GM12873 (cell line): ENCODE results near the gene LIPN.

Experiments used
- TF ChIP-seq, protein P1 (sequence below): IDR thresholded peaks from 2 replicates; pipeline ENCODE4 v1.5.1; 2012; ENCODE audit warnings: low read depth, mild to moderate bottlenecking, moderate library complexity, low read length, control low read depth; ENCODE audit not compliant: insufficient read depth; ENCODE audit errors: missing control alignments

LIPN gene, protein sequence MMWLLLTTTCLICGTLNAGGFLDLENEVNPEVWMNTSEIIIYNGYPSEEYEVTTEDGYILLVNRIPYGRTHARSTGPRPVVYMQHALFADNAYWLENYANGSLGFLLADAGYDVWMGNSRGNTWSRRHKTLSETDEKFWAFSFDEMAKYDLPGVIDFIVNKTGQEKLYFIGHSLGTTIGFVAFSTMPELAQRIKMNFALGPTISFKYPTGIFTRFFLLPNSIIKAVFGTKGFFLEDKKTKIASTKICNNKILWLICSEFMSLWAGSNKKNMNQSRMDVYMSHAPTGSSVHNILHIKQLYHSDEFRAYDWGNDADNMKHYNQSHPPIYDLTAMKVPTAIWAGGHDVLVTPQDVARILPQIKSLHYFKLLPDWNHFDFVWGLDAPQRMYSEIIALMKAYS

DNA sequence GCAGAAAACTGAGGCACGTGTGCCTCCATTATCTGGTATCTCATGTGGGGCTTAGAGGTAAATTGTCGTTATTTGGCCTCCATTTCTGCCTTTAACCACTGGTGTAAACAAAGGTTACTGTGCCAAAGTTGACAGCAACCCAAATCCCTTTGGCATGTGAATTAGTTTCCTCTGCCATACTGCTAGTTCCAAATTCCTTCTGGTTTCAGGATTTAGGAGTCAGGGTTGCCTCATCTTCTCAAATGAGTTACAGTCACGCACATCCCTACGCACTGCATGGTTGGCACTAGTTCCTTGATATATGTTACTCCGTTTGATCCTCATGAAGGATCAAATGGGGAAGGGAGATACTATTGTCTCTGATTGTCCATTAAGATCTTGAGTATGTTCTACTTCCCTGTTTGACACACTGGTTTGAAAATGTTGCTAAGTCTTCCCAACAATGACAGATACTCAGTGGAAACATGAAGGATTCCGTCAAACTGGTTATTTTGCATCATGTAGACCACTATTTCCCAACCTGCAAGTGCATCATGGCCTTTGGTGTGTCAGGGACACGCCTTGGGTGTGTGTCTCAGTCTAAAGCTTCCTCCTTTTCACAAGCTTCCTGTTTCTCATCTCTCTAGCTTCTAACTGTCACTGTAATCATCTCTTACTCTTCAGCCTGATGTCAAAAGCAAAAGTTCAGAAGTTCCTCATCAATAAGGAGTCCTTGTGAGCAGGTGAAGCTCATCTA, at the start of gene LIPN:
Gene LIPN (plus strand): TSS at position 655 of the 736 bp plus-strand sequence. CDS start 1,386 bp downstream, outside the sequence.
- TF ChIP-seq, protein P1, sequence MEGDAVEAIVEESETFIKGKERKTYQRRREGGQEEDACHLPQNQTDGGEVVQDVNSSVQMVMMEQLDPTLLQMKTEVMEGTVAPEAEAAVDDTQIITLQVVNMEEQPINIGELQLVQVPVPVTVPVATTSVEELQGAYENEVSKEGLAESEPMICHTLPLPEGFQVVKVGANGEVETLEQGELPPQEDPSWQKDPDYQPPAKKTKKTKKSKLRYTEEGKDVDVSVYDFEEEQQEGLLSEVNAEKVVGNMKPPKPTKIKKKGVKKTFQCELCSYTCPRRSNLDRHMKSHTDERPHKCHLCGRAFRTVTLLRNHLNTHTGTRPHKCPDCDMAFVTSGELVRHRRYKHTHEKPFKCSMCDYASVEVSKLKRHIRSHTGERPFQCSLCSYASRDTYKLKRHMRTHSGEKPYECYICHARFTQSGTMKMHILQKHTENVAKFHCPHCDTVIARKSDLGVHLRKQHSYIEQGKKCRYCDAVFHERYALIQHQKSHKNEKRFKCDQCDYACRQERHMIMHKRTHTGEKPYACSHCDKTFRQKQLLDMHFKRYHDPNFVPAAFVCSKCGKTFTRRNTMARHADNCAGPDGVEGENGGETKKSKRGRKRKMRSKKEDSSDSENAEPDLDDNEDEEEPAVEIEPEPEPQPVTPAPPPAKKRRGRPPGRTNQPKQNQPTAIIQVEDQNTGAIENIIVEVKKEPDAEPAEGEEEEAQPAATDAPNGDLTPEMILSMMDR: no peak

DNA sequence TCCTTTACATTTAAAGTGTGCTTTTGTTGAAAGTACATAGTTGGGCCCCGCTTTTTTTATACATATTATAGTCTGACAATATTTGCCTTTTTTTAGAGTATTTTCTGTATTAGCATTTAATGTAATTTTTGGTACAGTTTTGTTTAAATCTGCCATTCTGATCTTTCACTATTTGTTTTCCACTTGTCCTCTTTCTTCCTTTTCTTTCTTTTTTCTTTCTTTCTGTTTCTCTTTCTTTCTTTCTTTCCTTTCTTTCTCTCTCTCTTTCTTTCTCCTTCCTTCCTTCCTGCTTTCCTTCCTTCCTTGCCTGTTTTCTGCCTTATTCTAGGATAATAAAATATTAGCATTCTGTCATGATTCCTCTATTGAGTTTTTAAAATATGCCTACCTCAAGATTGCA, 44.3 kb upstream of the LIPN start:
- TF ChIP-seq, protein P1: no peak

- TF ChIP-seq, protein P1: no peak
Observed at GRCh38 chr10:88721392-88721791, 38.4 kb upstream of the LIPN start.

DNA sequence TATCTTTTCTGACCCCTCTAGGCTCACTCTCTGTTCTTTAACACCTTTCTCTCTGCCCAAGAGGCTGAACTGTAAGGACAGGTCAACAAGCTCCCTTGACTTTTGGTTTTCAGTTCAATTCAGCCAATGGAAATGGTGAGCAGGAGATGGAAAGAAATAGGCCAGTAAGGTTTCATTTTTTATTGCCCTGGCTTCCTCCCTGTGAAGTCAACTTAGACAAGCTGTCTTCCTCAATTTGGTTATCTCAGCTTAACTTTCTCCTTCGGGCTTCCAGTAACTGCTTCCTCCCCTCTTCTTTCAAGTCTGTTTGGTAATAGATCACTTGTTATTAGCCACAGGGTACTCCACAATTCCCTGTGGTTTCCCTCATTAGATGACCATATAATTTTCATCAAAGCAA, 34.0 kb upstream of the LIPN start:
- TF ChIP-seq, protein P1: no peak

- TF ChIP-seq, protein P1: peak; percentile 63
Observed at GRCh38 chr10:88728107-88728763, 31.6 kb upstream of the LIPN start.

DNA sequence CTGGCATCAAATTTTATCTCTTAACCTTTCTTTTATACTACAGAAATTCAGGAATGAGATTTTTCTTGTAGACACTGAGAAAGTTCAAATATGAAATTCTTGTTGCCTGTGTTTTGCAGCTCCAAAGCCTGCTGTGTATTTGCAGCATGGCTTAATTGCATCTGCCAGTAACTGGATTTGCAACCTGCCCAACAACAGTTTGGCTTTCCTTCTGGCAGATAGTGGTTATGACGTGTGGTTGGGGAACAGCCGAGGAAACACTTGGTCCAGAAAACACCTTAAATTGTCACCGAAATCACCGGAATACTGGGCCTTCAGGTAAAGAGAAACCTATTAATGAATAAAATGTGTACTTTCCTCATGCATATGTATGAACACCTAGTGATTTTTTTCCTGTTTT, 29.0 kb upstream of the LIPN start:
- TF ChIP-seq, protein P1: no peak

DNA sequence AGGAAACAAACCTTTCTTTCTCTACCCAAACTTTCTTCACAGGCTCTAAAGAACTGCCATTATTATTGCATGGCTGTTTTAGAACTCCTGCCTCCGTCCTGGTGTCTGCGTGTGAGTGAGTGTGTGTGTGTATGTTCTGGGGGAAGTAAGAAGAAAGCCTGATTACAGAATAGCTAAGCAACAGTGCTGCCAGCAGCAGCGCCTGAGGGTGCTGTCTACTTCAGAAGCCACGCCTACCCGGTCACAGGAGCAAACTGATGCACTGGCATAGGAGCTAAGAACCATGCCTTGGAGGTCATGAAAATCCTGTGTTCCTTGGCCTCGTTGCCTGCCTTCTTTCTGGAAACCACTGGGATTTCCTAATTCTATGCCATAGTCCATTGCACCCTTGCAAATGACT, 28.5 kb upstream of the LIPN start:
- TF ChIP-seq, protein P1: no peak
